HEK293T (cell line): Measurements from ENCODE around the gene RNF169.
A peak's percentile ranks its signal among the peaks of the same experiment; 100 is the strongest.

Experiments used
- CTCF ChIA-PET: fragments of 350-600 bp; formaldehyde crosslinking; extraction: SDS; loops from one replicate; lab custom pipeline; 2021; ENCODE audit warnings: antibody characterized with exemption, inconsistent platforms; lab: Yijun Ruan, JAX
- POLR2A ChIA-PET: fragments of 350-600 bp; formaldehyde crosslinking; extraction: SDS; loops from one replicate; lab custom pipeline; 2020; ENCODE audit warnings: antibody characterized with exemption, inconsistent platforms; lab: Yijun Ruan, JAX
- DNase-seq: peaks from one replicate; pipeline ENCODE4 v3.0.0; 2012; ENCODE audit warnings: mixed read lengths; ENCODE audit errors: extremely low spot score
- ARNT ChIP-seq: fragments of 450-650 bp; IDR thresholded peaks from 2 replicates; pipeline ENCODE4 v1.6.1; 2017; ENCODE audit warnings: mild to moderate bottlenecking
- BHLHE40 ChIP-seq: fragments of 450-650 bp; IDR thresholded peaks from 2 replicates; pipeline ENCODE4 v1.6.1; 2016; ENCODE audit warnings: mild to moderate bottlenecking, moderate library complexity, borderline replicate concordance
- CTBP1 ChIP-seq: fragments of 450-650 bp; IDR thresholded peaks from 2 replicates; pipeline ENCODE4 v1.6.1; 2016; ENCODE audit warnings: borderline replicate concordance
- ELF4 ChIP-seq: fragments of 450-650 bp; IDR thresholded peaks from 2 replicates; pipeline ENCODE4 v1.6.1; 2017; ENCODE audit warnings: antibody characterized with exemption
- FOXA1 ChIP-seq: fragments of 450-650 bp; IDR thresholded peaks from 2 replicates; pipeline ENCODE4 v1.6.1; 2016; ENCODE audit warnings: mild to moderate bottlenecking
- FOXK2 ChIP-seq: fragments of 450-650 bp; IDR thresholded peaks from 2 replicates; pipeline ENCODE4 v1.6.1; 2016; ENCODE audit warnings: mild to moderate bottlenecking
- FOXM1 ChIP-seq: fragments of 450-650 bp; IDR thresholded peaks from 2 replicates; pipeline ENCODE4 v1.6.1; 2017; ENCODE audit warnings: mild to moderate bottlenecking, borderline replicate concordance
- HDGF ChIP-seq: fragments of 450-650 bp; IDR thresholded peaks from 2 replicates; pipeline ENCODE4 v1.6.1; 2017; ENCODE audit warnings: antibody characterized with exemption, borderline replicate concordance
- L3MBTL2 ChIP-seq: fragments of 450-650 bp; conservative IDR thresholded peaks from 2 replicates; pipeline ENCODE4 v1.6.1; 2016; ENCODE audit warnings: mild to moderate bottlenecking
- LEF1 ChIP-seq: fragments of 450-650 bp; IDR thresholded peaks from 2 replicates; pipeline ENCODE4 v1.6.1; 2017; ENCODE audit warnings: mild to moderate bottlenecking, borderline replicate concordance
- NFRKB ChIP-seq: fragments of 450-650 bp; IDR thresholded peaks from 2 replicates; pipeline ENCODE4 v1.6.1; 2016; ENCODE audit warnings: mild to moderate bottlenecking, moderate library complexity
- SP1 ChIP-seq: fragments of 450-650 bp; IDR thresholded peaks from 2 replicates; pipeline ENCODE4 v1.6.1; 2017
- SUZ12 ChIP-seq: fragments of 450-650 bp; IDR thresholded peaks from 2 replicates; pipeline ENCODE4 v1.6.1; 2016; ENCODE audit warnings: mild to moderate bottlenecking
- TARDBP ChIP-seq: fragments of 450-650 bp; IDR thresholded peaks from 2 replicates; pipeline ENCODE4 v1.6.1; 2016
- ZNF384 ChIP-seq: fragments of 450-650 bp; IDR thresholded peaks from 2 replicates; pipeline ENCODE4 v1.6.1; 2016
- TF ChIP-seq, protein P1 (sequence below): fragments of 450-650 bp; IDR thresholded peaks from 2 replicates; pipeline ENCODE4 v1.6.1; 2016

Gene RNF169

DNA sequence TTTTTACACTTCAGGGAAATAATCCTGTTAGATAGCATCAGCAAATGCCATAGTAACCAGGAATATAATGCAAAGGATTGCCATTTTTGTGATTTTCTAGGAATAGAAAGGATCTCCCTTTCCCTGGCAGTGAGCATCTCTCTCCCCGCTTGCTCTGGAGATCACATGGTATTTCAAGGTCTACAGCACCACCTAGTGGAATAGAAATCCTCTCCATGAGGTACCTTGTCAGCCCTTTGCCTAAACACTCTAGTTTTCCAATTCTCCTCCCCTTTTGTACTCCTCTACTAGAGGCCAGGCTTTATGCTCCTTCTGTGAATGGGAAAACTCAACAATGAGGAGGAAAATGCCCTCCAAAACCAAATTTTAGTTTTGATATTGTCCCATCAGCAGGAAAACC is 121.8 kb downstream of the RNF169 start:
- ChIA-PET CTCF (no interaction called here), POLR2A (no interaction called here)
- peak; percentile 42 for DNase-seq
- TF ChIP-seq TARDBP (no peak), L3MBTL2 (no peak)

DNA sequence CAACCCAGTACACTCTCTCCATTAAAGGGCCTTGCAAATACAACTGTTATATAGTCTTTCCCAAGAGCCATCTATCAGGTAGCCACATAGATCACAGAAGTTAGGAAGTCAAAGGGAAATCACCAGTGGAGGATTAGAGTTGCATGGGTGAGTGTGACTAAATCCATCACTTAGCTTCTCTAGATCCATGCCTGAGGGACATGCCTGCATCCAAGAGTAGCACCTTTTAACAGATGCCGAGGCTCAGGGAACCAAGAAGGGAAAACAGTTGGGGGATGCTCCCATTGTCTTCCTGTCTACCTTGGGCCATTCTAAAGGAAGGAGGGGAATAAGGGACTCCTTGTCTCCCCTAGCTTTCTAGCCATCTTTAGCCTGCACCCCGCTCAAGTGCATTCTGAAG is 122.4 kb downstream of the RNF169 start:
- ChIA-PET CTCF (no interaction called here), POLR2A (no interaction called here)
- TF ChIP-seq BHLHE40 (no peak), ELF4 (no peak), LEF1 (no peak), CTBP1 (no peak), NFRKB (no peak), HDGF (no peak), ARNT (no peak), TARDBP (no peak), FOXM1 (no peak), ZNF384 (no peak), FOXK2 (no peak), SUZ12 (no peak), SP1 (no peak), FOXA1 (no peak), L3MBTL2 (no peak)
- TF ChIP-seq, protein P1, sequence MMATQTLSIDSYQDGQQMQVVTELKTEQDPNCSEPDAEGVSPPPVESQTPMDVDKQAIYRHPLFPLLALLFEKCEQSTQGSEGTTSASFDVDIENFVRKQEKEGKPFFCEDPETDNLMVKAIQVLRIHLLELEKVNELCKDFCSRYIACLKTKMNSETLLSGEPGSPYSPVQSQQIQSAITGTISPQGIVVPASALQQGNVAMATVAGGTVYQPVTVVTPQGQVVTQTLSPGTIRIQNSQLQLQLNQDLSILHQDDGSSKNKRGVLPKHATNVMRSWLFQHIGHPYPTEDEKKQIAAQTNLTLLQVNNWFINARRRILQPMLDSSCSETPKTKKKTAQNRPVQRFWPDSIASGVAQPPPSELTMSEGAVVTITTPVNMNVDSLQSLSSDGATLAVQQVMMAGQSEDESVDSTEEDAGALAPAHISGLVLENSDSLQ, result no peak
- no peak for DNase-seq

DNA sequence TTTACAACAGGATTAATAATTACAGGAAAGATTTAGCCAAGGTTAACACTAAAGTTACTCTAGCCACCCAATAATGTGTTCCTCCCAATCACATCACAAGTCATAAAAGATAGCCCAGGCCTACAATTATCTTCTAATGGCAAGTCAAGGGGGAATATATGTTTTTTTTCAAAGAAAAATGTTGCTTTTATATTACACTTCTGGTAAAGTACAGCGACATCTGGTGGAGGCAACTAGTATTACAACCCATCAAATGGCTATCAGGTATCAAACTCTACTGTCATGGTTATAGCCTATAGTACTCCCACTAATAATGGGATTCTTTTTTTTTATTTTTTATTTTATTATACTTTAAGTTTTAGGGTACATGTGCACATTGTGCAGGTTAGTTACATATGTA is 128.5 kb downstream of the RNF169 start:
- CTCF ChIA-PET, result no interaction called here
- DNase-seq, result no peak
- TF ChIP-seq SP1, result no peak
- POLR2A ChIA-PET, result no interaction called here
